K562 (cell line): Measurements from ENCODE around the gene FIGNL1.

Experiments used
- CBFA2T2 ChIP-seq: fragments of 450-650 bp; conservative IDR thresholded peaks from 2 replicates; pipeline ENCODE4 v1.6.1; 2017; ENCODE audit warnings: mild to moderate bottlenecking
- FOXM1 ChIP-seq, 2 experiments: fragments of 450-650 bp in 1 of 2; sonication (generic) in 1 of 2; formaldehyde crosslinking in 1 of 2; IDR thresholded peaks; 2 replicates each; pipeline versions ENCODE4 v1.6.1 to v1.9.0; 2017 to 2022; ENCODE audit warnings: low read depth in 2 of 2, mild to moderate bottlenecking in 2 of 2, missing genetic modification reagents in 1 of 2, moderate library complexity in 1 of 2
- GATA2 ChIP-seq: sonication (generic); formaldehyde crosslinking; IDR thresholded peaks from 2 replicates; pipeline ENCODE4 v1.4.0; 2020; ENCODE audit warnings: mild to moderate bottlenecking, missing genetic modification reagents
- MCM5 ChIP-seq: fragments of 450-650 bp; IDR thresholded peaks from 2 replicates; pipeline ENCODE4 v1.6.1; 2016; ENCODE audit warnings: low read depth
- RAD21 ChIP-seq, 2 experiments: fragments of 250-450 bp in 1 of 2; fragments of 450-650 bp in 1 of 2; sonication (Bioruptor Pico) in 1 of 2; formaldehyde crosslinking in 1 of 2; IDR thresholded peaks in 1 of 2; conservative IDR thresholded peaks in 1 of 2; 2 replicates each; pipeline versions ENCODE4 v1.4.0 to v1.8.0; 2020 to 2022; ENCODE audit warnings: mild to moderate bottlenecking in 2 of 2, moderate library complexity in 1 of 2
- SIN3A ChIP-seq, 2 experiments: fragments of 150-350 bp in 1 of 2; IDR thresholded peaks; 2 replicates each; pipeline ENCODE4 v1.6.1; 2011 to 2016; ENCODE audit warnings: borderline replicate concordance in 2 of 2, low read depth in 2 of 2, low read length in 2 of 2, mild to moderate bottlenecking in 2 of 2, moderate library complexity in 2 of 2; ENCODE audit not compliant: control insufficient read depth in 1 of 2
- ZNF133 ChIP-seq: fragments of 250-450 bp; sonication (Bioruptor Pico); IDR thresholded peaks from 2 replicates; pipeline ENCODE4 v1.4.0; 2020; ENCODE audit warnings: mild to moderate bottlenecking
- ZNF644 ChIP-seq: fragments of 200-800 bp; sonication (Bioruptor generic); IDR thresholded peaks from 2 replicates; pipeline ENCODE4 v1.6.1; 2016; ENCODE audit warnings: low read depth, missing genetic modification characterization, missing compliant biosample characterization

DNA sequence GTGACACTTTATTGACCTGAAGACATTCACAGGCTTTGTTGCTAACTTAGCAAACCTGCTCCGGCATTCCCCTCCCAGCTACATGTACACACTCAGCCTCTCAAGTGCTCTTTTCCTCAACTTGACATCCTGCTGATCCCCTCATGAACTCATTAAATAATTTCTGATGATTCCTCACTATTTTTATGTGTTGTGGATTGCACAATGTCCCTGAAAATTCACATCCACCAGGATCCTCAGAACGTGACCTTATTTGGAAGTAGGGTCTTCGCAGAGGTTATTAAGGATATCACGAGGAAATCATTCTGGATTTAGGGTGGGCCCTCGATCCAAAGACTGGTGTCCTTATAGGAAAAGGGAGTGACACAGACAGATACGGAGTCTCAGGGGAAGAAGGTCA lies 27.3 kb downstream of the FIGNL1 start:
- TF ChIP-seq SIN3A (IDR thresholded peaks at IDR 0.05; ENCODE audit: borderline replicate concordance in 2 of 2, control insufficient read depth in 1 of 2, low read depth in 2 of 2, low read length in 2 of 2) = no peak
- TF ChIP-seq MCM5 = no peak
- TF ChIP-seq FOXM1 (IDR thresholded peaks at IDR 0.05; ENCODE audit: low read depth) = no peak
- no peak for TF ChIP-seq FOXM1 (CRISPR knock-in tag; IDR thresholded peaks at IDR 0.05; ENCODE audit: low read depth)
- no peak for TF ChIP-seq ZNF133 (CRISPR knock-in tag)
- TF ChIP-seq CBFA2T2 = no peak
- no peak for TF ChIP-seq ZNF644 (tag)
- no peak for TF ChIP-seq GATA2 (CRISPR knock-in tag)
- TF ChIP-seq RAD21 (CRISPR knock-in tag; conservative IDR thresholded peaks at IDR 0.05 in 1 of 2, IDR thresholded peaks at IDR 0.05 in 1 of 2) = no peak
